GM18873 (cell line): ENCODE measurements around the gene BZW2.
"Not testable (repeated sequence)": the region's sequence is repeated elsewhere in the genome, so short reads cannot be mapped to it uniquely, and the experiment has no call there.

ENCODE experiments used
- ATAC-seq: cut with Tn5 transposase; IDR thresholded peaks from one replicate; pipeline ENCODE4 v1.9.1; 2021; ENCODE audit warnings: mild to moderate bottlenecking, moderate library complexity, moderate number of reproducible peaks; ENCODE audit not compliant: unreplicated experiment, low FRiP score

The BZW2 gene

GRCh38 chr7:16669581-16669980 is 23.6 kb downstream of the BZW2 start:
- no peak for ATAC-seq

- no peak for ATAC-seq
Measured at GRCh38 chr7:16670021-16670420, 24.0 kb downstream of the BZW2 start.

- no peak for ATAC-seq
Measured at GRCh38 chr7:16670731-16671344, 24.9 kb downstream of the BZW2 start.

GRCh38 chr7:16671811-16672210 is 25.8 kb downstream of the BZW2 start:
- ATAC-seq: no peak

GRCh38 chr7:16675277-16675676 is 29.3 kb downstream of the BZW2 start:
- ATAC-seq: no peak

GRCh38 chr7:16677978-16678494 is 32.1 kb downstream of the BZW2 start:
- no peak for ATAC-seq

- not testable (repeated sequence) for ATAC-seq
Measured at GRCh38 chr7:16678645-16679566, 32.9 kb downstream of the BZW2 start.

GRCh38 chr7:16684935-16685334 is 39.0 kb downstream of the BZW2 start:
- ATAC-seq: no peak

GRCh38 chr7:16685535-16685934 is 39.6 kb downstream of the BZW2 start:
- ATAC-seq: no peak

- no peak for ATAC-seq
Measured at GRCh38 chr7:16688249-16688648, 42.3 kb downstream of the BZW2 start.

- no peak for ATAC-seq
Measured at GRCh38 chr7:16691241-16691640, 45.3 kb downstream of the BZW2 start.

GRCh38 chr7:16693601-16694318 is 47.8 kb downstream of the BZW2 start:
- no peak for ATAC-seq

GRCh38 chr7:16694806-16695205 is 48.8 kb downstream of the BZW2 start:
- no peak for ATAC-seq

GRCh38 chr7:16695621-16696237 is 49.7 kb downstream of the BZW2 start:
- ATAC-seq: no peak

- ATAC-seq: no peak
Measured at GRCh38 chr7:16697507-16698199, 51.7 kb downstream of the BZW2 start.

GRCh38 chr7:16698200-16698905 is 52.4 kb downstream of the BZW2 start:
- ATAC-seq: no peak

- ATAC-seq: no peak
Measured at GRCh38 chr7:16702441-16702840, 56.5 kb downstream of the BZW2 start.

- no peak for ATAC-seq
Measured at GRCh38 chr7:16708511-16708910, 62.5 kb downstream of the BZW2 start.

GRCh38 chr7:16708980-16709379 is 63.0 kb downstream of the BZW2 start:
- ATAC-seq: no peak
